Measurements from ENCODE around the gene CAVIN2.

DNA sequence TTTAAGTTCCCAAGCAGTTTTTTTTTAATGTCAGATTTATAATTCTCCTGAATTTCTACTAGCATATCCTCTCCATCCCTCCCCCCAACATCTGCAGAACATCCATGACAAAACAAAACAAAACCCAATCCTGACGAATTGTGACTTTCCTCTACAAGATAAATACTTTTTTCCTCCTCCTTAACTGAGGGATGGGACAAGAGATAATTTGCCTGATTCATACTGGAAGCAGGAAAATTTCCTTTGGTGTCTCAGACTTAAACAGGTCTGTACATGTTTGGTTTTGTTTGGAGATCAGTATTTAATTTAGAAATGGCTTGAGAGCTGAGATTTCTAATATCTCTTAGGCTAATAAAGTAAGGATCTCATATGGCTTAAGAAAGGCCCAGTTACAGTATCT is 2.2 kb downstream of the CAVIN2 start:
- TF ChIP-seq, protein P1, sequence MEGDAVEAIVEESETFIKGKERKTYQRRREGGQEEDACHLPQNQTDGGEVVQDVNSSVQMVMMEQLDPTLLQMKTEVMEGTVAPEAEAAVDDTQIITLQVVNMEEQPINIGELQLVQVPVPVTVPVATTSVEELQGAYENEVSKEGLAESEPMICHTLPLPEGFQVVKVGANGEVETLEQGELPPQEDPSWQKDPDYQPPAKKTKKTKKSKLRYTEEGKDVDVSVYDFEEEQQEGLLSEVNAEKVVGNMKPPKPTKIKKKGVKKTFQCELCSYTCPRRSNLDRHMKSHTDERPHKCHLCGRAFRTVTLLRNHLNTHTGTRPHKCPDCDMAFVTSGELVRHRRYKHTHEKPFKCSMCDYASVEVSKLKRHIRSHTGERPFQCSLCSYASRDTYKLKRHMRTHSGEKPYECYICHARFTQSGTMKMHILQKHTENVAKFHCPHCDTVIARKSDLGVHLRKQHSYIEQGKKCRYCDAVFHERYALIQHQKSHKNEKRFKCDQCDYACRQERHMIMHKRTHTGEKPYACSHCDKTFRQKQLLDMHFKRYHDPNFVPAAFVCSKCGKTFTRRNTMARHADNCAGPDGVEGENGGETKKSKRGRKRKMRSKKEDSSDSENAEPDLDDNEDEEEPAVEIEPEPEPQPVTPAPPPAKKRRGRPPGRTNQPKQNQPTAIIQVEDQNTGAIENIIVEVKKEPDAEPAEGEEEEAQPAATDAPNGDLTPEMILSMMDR (IDR thresholded peaks at IDR 0.05): no peak
- TF ChIP-seq POLR2A (IDR thresholded peaks at IDR 0.05): no peak

All from Peyer's patch (tissue), 4 donors.